ENCODE data around the gene PXDN.

GRCh38 chr2:1780693-1781092, 36.4 kb upstream of the PXDN start:
- TF ChIP-seq CTCF (CRISPR knock-in tag; IDR thresholded peaks at IDR 0.05) (no peak), TARDBP (CRISPR knock-in tag; IDR thresholded peaks at IDR 0.05) (no peak), HIVEP1 (CRISPR knock-in tag; IDR thresholded peaks at IDR 0.05) (no peak), SMYD3 (CRISPR knock-in tag; IDR thresholded peaks at IDR 0.05) (no peak), PAX8 (CRISPR knock-in tag; IDR thresholded peaks at IDR 0.05; ENCODE audit: borderline replicate concordance) (no peak), HNRNPH1 (optimal IDR thresholded peaks at IDR 0.05; ENCODE audit: low read depth, low read length) (no peak)
